H9 (cell line): Measurements from ENCODE around the gene GCH1. TPM values are rescaled to one million over a fixed set of nuclear protein-coding genes. Genes with fewer than 3 reads are reported as not detected.

ENCODE experiments used
- DNase-seq: peaks from one replicate; pipeline ENCODE4 v3.0.0-alpha.2; 2017
- H2AFZ ChIP-seq: one replicate; pipeline ENCODE4 v1.6.1; 2013; ENCODE audit warnings: mild to moderate bottlenecking, low read length, control low read depth, moderate library complexity
- H2AK5ac ChIP-seq: 2 replicates; pipeline ENCODE4 v1.6.1; 2013; ENCODE audit warnings: low read length, control low read depth, mixed read lengths; ENCODE audit not compliant: insufficient read length
- H2BK120ac ChIP-seq: one replicate; pipeline ENCODE4 v1.6.1; 2013; ENCODE audit warnings: low read depth, mild to moderate bottlenecking, low read length, control low read depth, inconsistent platforms; ENCODE audit not compliant: poor library complexity, severe bottlenecking
- H2BK12ac ChIP-seq: 2 replicates; pipeline ENCODE4 v1.6.1; 2013; ENCODE audit warnings: low read length, control low read depth, mixed read lengths, low read depth; ENCODE audit not compliant: insufficient read length
- H2BK15ac ChIP-seq: 2 replicates; pipeline ENCODE4 v1.6.1; 2013; ENCODE audit warnings: low read depth, low read length, control low read depth
- H2BK20ac ChIP-seq: one replicate; pipeline ENCODE4 v1.6.1; 2013; ENCODE audit warnings: low read depth, mild to moderate bottlenecking, low read length, control low read depth, inconsistent platforms; ENCODE audit not compliant: poor library complexity, severe bottlenecking
- H2BK5ac ChIP-seq: 2 replicates; pipeline ENCODE4 v1.6.1; 2013; ENCODE audit warnings: low read length, control low read depth, mixed read lengths; ENCODE audit not compliant: insufficient read length
- H3K14ac ChIP-seq: 2 replicates; pipeline ENCODE4 v1.6.1; 2013; ENCODE audit warnings: low read length, control low read depth; ENCODE audit not compliant: insufficient read depth
- H3K18ac ChIP-seq: 2 replicates; pipeline ENCODE4 v1.6.1; 2013; ENCODE audit warnings: low read depth, mild to moderate bottlenecking, mixed read lengths, low read length, control low read depth; ENCODE audit not compliant: insufficient read length
- H3K23ac ChIP-seq: 2 replicates; pipeline ENCODE4 v1.6.1; 2013; ENCODE audit warnings: low read length, control low read depth, mixed read lengths, low read depth; ENCODE audit not compliant: insufficient read length
- H3K23me2 ChIP-seq: 2 replicates; pipeline ENCODE4 v1.6.1; 2013; ENCODE audit warnings: low read depth, mild to moderate bottlenecking, mixed read lengths, low read length, control low read depth; ENCODE audit not compliant: insufficient read length, poor library complexity, severe bottlenecking
- H3K27ac ChIP-seq: 2 replicates; pipeline ENCODE4 v1.5.1; 2013; ENCODE audit warnings: low read length, control low read depth, mixed read lengths, low read depth; ENCODE audit not compliant: insufficient read length
- H3K27me3 ChIP-seq: 2 replicates; pipeline ENCODE4 v1.6.1; 2013; ENCODE audit warnings: low read length, control low read depth, inconsistent platforms; ENCODE audit not compliant: insufficient read depth
- H3K4ac ChIP-seq: 2 replicates; pipeline ENCODE4 v1.6.1; 2013; ENCODE audit warnings: low read depth, mild to moderate bottlenecking, control low read depth, inconsistent platforms, low read length, moderate library complexity
- H3K4me1 ChIP-seq: 2 replicates; pipeline ENCODE4 v1.6.1; 2013; ENCODE audit warnings: low read length, control low read depth, inconsistent platforms; ENCODE audit not compliant: insufficient read depth
- H3K4me2 ChIP-seq: 2 replicates; pipeline ENCODE4 v1.6.1; 2013; ENCODE audit warnings: low read length, control low read depth, mixed read lengths; ENCODE audit not compliant: insufficient read length, insufficient read depth
- H3K56ac ChIP-seq: 2 replicates; pipeline ENCODE4 v1.6.1; 2013; ENCODE audit warnings: low read depth, mild to moderate bottlenecking, mixed read lengths, low read length, control low read depth; ENCODE audit not compliant: insufficient read length
- H3K79me1 ChIP-seq: 2 replicates; pipeline ENCODE4 v1.6.1; 2013; ENCODE audit warnings: low read depth, mild to moderate bottlenecking, moderate library complexity, low read length, control low read depth, inconsistent platforms; ENCODE audit not compliant: insufficient read depth, poor library complexity, severe bottlenecking
- H3K79me2 ChIP-seq: 2 replicates; pipeline ENCODE4 v1.6.1; 2013; ENCODE audit warnings: low read length, control low read depth, inconsistent platforms; ENCODE audit not compliant: insufficient read depth
- H3K9ac ChIP-seq: 2 replicates; pipeline ENCODE4 v1.6.1; 2013; ENCODE audit warnings: low read length, control low read depth, mixed read lengths; ENCODE audit not compliant: insufficient read length; ENCODE audit errors: extremely low read depth
- H3K9me3 ChIP-seq: one replicate; pipeline ENCODE4 v1.6.1; 2013; ENCODE audit warnings: low read depth, low read length, inconsistent platforms; ENCODE audit not compliant: control insufficient read depth
- H3T11ph ChIP-seq: one replicate; pipeline ENCODE4 v1.6.1; 2013; ENCODE audit warnings: mild to moderate bottlenecking, low read length, control low read depth, inconsistent platforms
- H4K20me1 ChIP-seq: one replicate; pipeline ENCODE4 v1.6.1; 2013; ENCODE audit not compliant: control insufficient read depth, insufficient read length, insufficient read depth
- H4K5ac ChIP-seq: 2 replicates; pipeline ENCODE4 v1.6.1; 2013; ENCODE audit warnings: low read depth, mild to moderate bottlenecking, mixed read lengths, low read length, control low read depth; ENCODE audit not compliant: insufficient read length
- H4K8ac ChIP-seq: replicated peaks from 2 replicates; pipeline ENCODE4 v1.6.1; 2013; ENCODE audit warnings: low read length, control low read depth, mixed read lengths, low read depth; ENCODE audit not compliant: insufficient read length
- H4K91ac ChIP-seq: 2 replicates; pipeline ENCODE4 v1.6.1; 2013; ENCODE audit warnings: low read depth, mild to moderate bottlenecking, moderate library complexity, mixed read lengths, low read length, control low read depth; ENCODE audit not compliant: insufficient read length
- H3K27ac Mint-ChIP-seq, 3 experiments: 2 replicates in 2 of 3; 3 replicates in 1 of 3; pipeline ENCODE4 v1.8.0; 2020 to 2021; ENCODE audit warnings: mixed read lengths in 3 of 3, mild to moderate bottlenecking in 1 of 3, moderate library complexity in 1 of 3
- H3K27me3 Mint-ChIP-seq: 2 replicates; pipeline ENCODE4 v1.8.0; 2021; ENCODE audit warnings: low read depth, mild to moderate bottlenecking, moderate library complexity, mixed read lengths
- H3K36me3 Mint-ChIP-seq, 3 experiments: 2 replicates in 2 of 3; 3 replicates in 1 of 3; pipeline ENCODE4 v1.8.0; 2020 to 2021; ENCODE audit warnings: low read depth in 3 of 3, mixed read lengths in 3 of 3; ENCODE audit not compliant: insufficient read depth in 1 of 3
- H3K4me1 Mint-ChIP-seq, 2 experiments: 2 replicates each; pipeline ENCODE4 v1.8.0; 2020; ENCODE audit warnings: mixed read lengths in 2 of 2
- H3K4me3 Mint-ChIP-seq, 2 experiments: 2 replicates in 1 of 2; 3 replicates in 1 of 2; pipeline ENCODE4 v1.8.0; 2020 to 2021; ENCODE audit warnings: mild to moderate bottlenecking in 2 of 2, mixed read lengths in 2 of 2, moderate library complexity in 1 of 2
- H3K9me3 Mint-ChIP-seq, 2 experiments: 2 replicates in 1 of 2; 3 replicates in 1 of 2; pipeline ENCODE4 v1.8.0; 2020; ENCODE audit warnings: mild to moderate bottlenecking in 2 of 2, mixed read lengths in 2 of 2, moderate library complexity in 1 of 2
- WGBS: extraction: QIAGEN DNeasy Blood & Tissue Kit; methylation state at CpG from one replicate; pipeline ENCODE4 v1.1.7; 2013; ENCODE audit warnings: missing lambda C conversion rate, low lambda C conversion rate, mixed read lengths; ENCODE audit not compliant: insufficient read length; ENCODE audit errors: extremely low coverage; 5-methylcytosine and 5-hydroxymethylcytosine counted together
- total RNA-seq: library from RNA; stranded (reverse); gene quantifications from 2 replicates; pipeline ENCODE4 v1.2.1, GENCODE V29; 2021
- TF ChIP-seq, protein P1 (sequence below): fragments of 200-600 bp; sonication (generic); conservative IDR thresholded peaks from 3 replicates; pipeline ENCODE4 v1.8.0; 2021; ENCODE audit warnings: antibody characterized with exemption, mild to moderate bottlenecking

Gene GCH1
- total RNA-seq, 1 experiment from 2014 or later: 7.7 TPM

DNA sequence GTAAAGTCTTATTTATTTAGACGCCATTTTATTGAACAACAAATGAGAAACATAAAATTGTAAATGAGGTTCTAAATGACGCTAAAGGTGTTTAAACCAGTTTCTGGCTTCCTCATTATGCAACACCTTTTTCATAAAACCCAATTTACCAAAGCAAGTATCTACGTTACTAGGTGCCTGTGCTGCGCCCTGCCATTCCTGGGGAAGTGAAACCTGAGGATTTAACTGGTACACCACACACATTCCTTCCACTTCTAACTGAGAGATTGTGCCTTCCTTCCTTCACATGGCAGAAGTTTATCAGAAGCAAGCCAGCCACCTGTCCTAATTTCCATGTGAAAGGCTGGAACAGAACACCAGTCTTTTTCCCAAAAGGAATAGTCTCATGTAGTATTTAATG is 40.3 kb upstream of the GCH1 start:
- no peak overlapping the region for H3K23ac ChIP-seq
- no peaks in the 10 kb centered on the region for H3K27me3 ChIP-seq
- no peak overlapping the region for H3K4me2 ChIP-seq
- H2BK120ac ChIP-seq: no peak overlapping the region
- H3K79me2 ChIP-seq: no peaks in the 10 kb centered on the region
- no peak overlapping the region for H2BK15ac ChIP-seq
- no peak overlapping the region for H3K4ac ChIP-seq
- H2AK5ac ChIP-seq: no peak overlapping the region
- H2AFZ ChIP-seq: no peak overlapping the region
- Mint-ChIP-seq H3K4me3 (no peak overlapping the region), H3K9me3 (peaks cover 1 to 2% of the 10 kb centered on the region in 2 experiments; a peak in 4 of 5 replicates), H3K27me3 (no peaks in the 10 kb centered on the region), H3K4me1 (peaks cover 2 to 14% of the 10 kb centered on the region in 2 experiments; a peak in 3 of 4 replicates), H3K36me3 (peaks cover 22 to 75% (median 69%) of the 10 kb centered on the region in 3 experiments), H3K27ac (peak overlapping the region in 2 of 3 experiments; percentile 6 to 80; a peak in 2 of 7 replicates)
- no peak overlapping the region for H2BK12ac ChIP-seq
- no peak overlapping the region for H4K5ac ChIP-seq
- H3K79me1 ChIP-seq: no peaks in the 10 kb centered on the region
- H4K20me1 ChIP-seq: no peaks in the 10 kb centered on the region
- no peak overlapping the region for H3K27ac ChIP-seq
- H4K91ac ChIP-seq: no peak overlapping the region
- no peak overlapping the region for H3K18ac ChIP-seq
- DNase-seq: no peak
- no peak overlapping the region for H3K9ac ChIP-seq
- H3T11ph ChIP-seq: no peak overlapping the region
- no peak overlapping the region for H3K56ac ChIP-seq
- no CpG with 5 or more reads among the region's 4 CpGs for WGBS
- no peaks in the 10 kb centered on the region; the same call in 1 of the 2 replicates for H3K4me1 ChIP-seq
- no peak overlapping the region for H3K14ac ChIP-seq
- H2BK20ac ChIP-seq: no peak overlapping the region
- no peaks in the 10 kb centered on the region for H3K23me2 ChIP-seq
- TF ChIP-seq, protein P1, sequence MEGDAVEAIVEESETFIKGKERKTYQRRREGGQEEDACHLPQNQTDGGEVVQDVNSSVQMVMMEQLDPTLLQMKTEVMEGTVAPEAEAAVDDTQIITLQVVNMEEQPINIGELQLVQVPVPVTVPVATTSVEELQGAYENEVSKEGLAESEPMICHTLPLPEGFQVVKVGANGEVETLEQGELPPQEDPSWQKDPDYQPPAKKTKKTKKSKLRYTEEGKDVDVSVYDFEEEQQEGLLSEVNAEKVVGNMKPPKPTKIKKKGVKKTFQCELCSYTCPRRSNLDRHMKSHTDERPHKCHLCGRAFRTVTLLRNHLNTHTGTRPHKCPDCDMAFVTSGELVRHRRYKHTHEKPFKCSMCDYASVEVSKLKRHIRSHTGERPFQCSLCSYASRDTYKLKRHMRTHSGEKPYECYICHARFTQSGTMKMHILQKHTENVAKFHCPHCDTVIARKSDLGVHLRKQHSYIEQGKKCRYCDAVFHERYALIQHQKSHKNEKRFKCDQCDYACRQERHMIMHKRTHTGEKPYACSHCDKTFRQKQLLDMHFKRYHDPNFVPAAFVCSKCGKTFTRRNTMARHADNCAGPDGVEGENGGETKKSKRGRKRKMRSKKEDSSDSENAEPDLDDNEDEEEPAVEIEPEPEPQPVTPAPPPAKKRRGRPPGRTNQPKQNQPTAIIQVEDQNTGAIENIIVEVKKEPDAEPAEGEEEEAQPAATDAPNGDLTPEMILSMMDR: no peak
- no peak overlapping the region for H2BK5ac ChIP-seq
- no peak overlapping the region for H4K8ac ChIP-seq
- H3K9me3 ChIP-seq: no peaks in the 10 kb centered on the region
